GM23338 (cell line): Measurements from ENCODE around the gene GJA3. TPM values are rescaled to one million over a fixed set of nuclear protein-coding genes. Genes with fewer than 3 reads are reported as not detected.

Experiments
- ATAC-seq: fragments of 200-7000 bp; cut with Tn5 transposase; 3 replicates; pipeline ENCODE4 v1.9.1; 2020
- DNase-seq: peaks from one replicate; pipeline ENCODE4 v3.0.0-alpha.2; 2015; ENCODE audit warnings: low spot score
- H2AFZ ChIP-seq: fragments of 200-600 bp; sonication (generic); 2 replicates; pipeline ENCODE4 v1.8.0; 2016; ENCODE audit warnings: antibody characterized with exemption, mild to moderate bottlenecking, moderate library complexity
- H3F3A ChIP-seq: fragments of 200-600 bp; sonication (generic); replicated peaks from 2 replicates; pipeline ENCODE4 v1.8.0; 2017; ENCODE audit warnings: antibody characterized with exemption, mixed run types, low read depth
- H3K27ac ChIP-seq: fragments of 200-600 bp; sonication (generic); 2 replicates; pipeline ENCODE4 v1.6.1; 2016; ENCODE audit warnings: low read depth
- H3K27me3 ChIP-seq: fragments of 200-600 bp; sonication (generic); 2 replicates; pipeline ENCODE4 v1.8.0; 2016; ENCODE audit warnings: mild to moderate bottlenecking, mixed run types, moderate library complexity; ENCODE audit not compliant: insufficient read depth
- H3K36me3 ChIP-seq: fragments of 200-600 bp; sonication (generic); 2 replicates; pipeline ENCODE4 v1.8.0; 2016; ENCODE audit warnings: mild to moderate bottlenecking; ENCODE audit not compliant: insufficient read depth
- H3K4me1 ChIP-seq: fragments of 200-600 bp; sonication (generic); 2 replicates; pipeline ENCODE4 v1.8.0; 2016; ENCODE audit warnings: mild to moderate bottlenecking, moderate library complexity; ENCODE audit not compliant: insufficient read depth
- H3K4me2 ChIP-seq: fragments of 200-600 bp; sonication (generic); 2 replicates; pipeline ENCODE4 v1.7.1; 2017; ENCODE audit warnings: mixed run types
- H3K4me3 ChIP-seq: fragments of 200-600 bp; sonication (generic); 2 replicates; pipeline ENCODE4 v1.6.1; 2016; ENCODE audit warnings: mixed run types
- H3K79me2 ChIP-seq: fragments of 200-600 bp; sonication (generic); replicated peaks from 2 replicates; pipeline ENCODE4 v1.8.0; 2017; ENCODE audit warnings: mild to moderate bottlenecking; ENCODE audit not compliant: insufficient read depth
- H3K9me2 ChIP-seq: fragments of 200-600 bp; sonication (generic); 2 replicates; pipeline ENCODE4 v1.8.0; 2017; ENCODE audit not compliant: insufficient read depth
- H4K20me1 ChIP-seq: fragments of 200-600 bp; sonication (generic); replicated peaks from 2 replicates; pipeline ENCODE4 v1.8.0; 2017; ENCODE audit warnings: mild to moderate bottlenecking; ENCODE audit not compliant: insufficient read depth
- H3K27ac Mint-ChIP-seq: 2 replicates; pipeline ENCODE4 v1.8.0; 2020; ENCODE audit warnings: inconsistent platforms, mild to moderate bottlenecking, moderate library complexity, mixed read lengths
- H3K27me3 Mint-ChIP-seq: 3 replicates; pipeline ENCODE4 v1.8.0; 2022; ENCODE audit warnings: low read depth, mild to moderate bottlenecking, moderate library complexity, mixed read lengths, inconsistent platforms; ENCODE audit not compliant: insufficient read depth, poor library complexity
- H3K36me3 Mint-ChIP-seq: 3 replicates; pipeline ENCODE4 v1.8.0; 2021; ENCODE audit warnings: low read depth, mild to moderate bottlenecking, inconsistent platforms, moderate library complexity, mixed read lengths
- H3K4me1 Mint-ChIP-seq: 3 replicates; pipeline ENCODE4 v1.8.0; 2020; ENCODE audit warnings: mild to moderate bottlenecking, inconsistent platforms, mixed read lengths
- H3K4me3 Mint-ChIP-seq: 3 replicates; pipeline ENCODE4 v1.8.0; 2021; ENCODE audit warnings: moderate library complexity, mild to moderate bottlenecking, inconsistent platforms, mixed read lengths
- H3K9me3 Mint-ChIP-seq: 3 replicates; pipeline ENCODE4 v1.8.0; 2020; ENCODE audit warnings: moderate library complexity, mild to moderate bottlenecking, inconsistent platforms, mixed read lengths
- CREB1 ChIP-seq: fragments of 250-450 bp; sonication (Bioruptor Pico); IDR thresholded peaks from 2 replicates; pipeline ENCODE4 v1.5.0; 2020; ENCODE audit warnings: low read depth, mild to moderate bottlenecking, moderate library complexity
- EZH2 ChIP-seq: fragments of 200-600 bp; sonication (generic); IDR thresholded peaks from one replicate; pipeline ENCODE4 v1.8.0; 2017; ENCODE audit warnings: antibody characterized with exemption, mild to moderate bottlenecking, low read depth; ENCODE audit not compliant: unreplicated experiment
- EZH2phosphoT487 ChIP-seq: fragments of 200-600 bp; sonication (generic); IDR thresholded peaks from one replicate; pipeline ENCODE4 v1.8.1; 2018; ENCODE audit warnings: antibody characterized with exemption; ENCODE audit not compliant: unreplicated experiment
- NANOG ChIP-seq: IDR thresholded peaks from 2 replicates; pipeline ENCODE4 v1.6.1; 2016; ENCODE audit warnings: antibody characterized with exemption, borderline replicate concordance
- STAT1 ChIP-seq: IDR thresholded peaks from one replicate; pipeline ENCODE4 v1.6.1; 2016; ENCODE audit warnings: antibody characterized with exemption; ENCODE audit not compliant: unreplicated experiment
- ZNF114 ChIP-seq: fragments of 250-450 bp; sonication (Bioruptor Pico); IDR thresholded peaks from 2 replicates; pipeline ENCODE4 v1.5.0; 2020; ENCODE audit warnings: mild to moderate bottlenecking, moderate library complexity
- ZNF331 ChIP-seq: fragments of 250-450 bp; sonication (Bioruptor Pico); IDR thresholded peaks from 2 replicates; pipeline ENCODE4 v1.5.0; 2020; ENCODE audit warnings: low read depth, mild to moderate bottlenecking, moderate library complexity
- polyA plus RNA-seq: library from polyadenylated mRNA; unstranded; fragments of >200 nt; fragmentation: Nextera tagmentation; extraction: Ambion mirVana; gene quantifications from 2 replicates; pipeline ENCODE4 v1.2.1, GENCODE V29; 2016
- total RNA-seq: library from RNA; depleted of rRNA; stranded (reverse); fragments of >200 nt; shearing (Covaris generic); gene quantifications from 2 replicates; pipeline ENCODE4 v1.2.3, GENCODE V29; 2014
- TF ChIP-seq, protein P1 (sequence below): IDR thresholded peaks from one replicate; pipeline ENCODE4 v1.6.1; 2018; ENCODE audit warnings: antibody characterized with exemption; ENCODE audit not compliant: unreplicated experiment
- TF ChIP-seq, protein P2 (sequence below), 2 experiments: fragments of 200-600 bp in 1 of 2; sonication (generic) in 1 of 2; conservative IDR thresholded peaks; 2 replicates each; pipeline versions ENCODE4 v1.5.1 to v1.6.1; 2016 to 2017; ENCODE audit warnings: antibody characterized with exemption in 2 of 2, low read depth in 2 of 2, mild to moderate bottlenecking in 2 of 2, moderate library complexity in 1 of 2
- TF ChIP-seq, protein P3 (sequence below): fragments of 250-450 bp; sonication (Bioruptor Pico); IDR thresholded peaks from 2 replicates; pipeline ENCODE4 v1.5.0; 2020; ENCODE audit warnings: mild to moderate bottlenecking, moderate library complexity

Gene GJA3
- total and polyA plus RNA-seq, 2 experiments from 2014 or later = 0.17 to 0.23 TPM

DNA sequence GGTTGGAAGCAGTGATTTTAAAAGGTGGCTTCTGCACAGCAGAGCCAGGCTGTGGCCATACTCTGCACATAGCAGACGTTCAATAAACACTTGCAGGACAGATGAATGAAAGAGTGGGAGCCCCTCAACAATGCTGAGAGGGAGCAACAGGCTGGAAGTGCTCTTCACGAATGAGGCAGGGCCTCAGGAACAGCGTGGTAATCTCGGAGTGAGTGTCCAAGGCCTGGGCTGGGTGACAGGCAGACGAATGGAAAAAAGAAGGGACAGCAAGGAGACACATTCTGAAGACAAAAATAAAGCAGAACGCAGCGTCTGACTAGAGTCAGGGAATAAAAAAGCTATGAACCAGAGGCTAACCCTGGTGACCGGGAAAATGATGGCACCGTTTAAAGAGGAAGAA is 11.1 kb downstream of the GJA3 start (continued):
- TF ChIP-seq ZNF331 (no peak), EZH2 (no peak), EZH2phosphoT487 (no peak), ZNF114 (CRISPR knock-in tag) (no peak)
- TF ChIP-seq, protein P1, sequence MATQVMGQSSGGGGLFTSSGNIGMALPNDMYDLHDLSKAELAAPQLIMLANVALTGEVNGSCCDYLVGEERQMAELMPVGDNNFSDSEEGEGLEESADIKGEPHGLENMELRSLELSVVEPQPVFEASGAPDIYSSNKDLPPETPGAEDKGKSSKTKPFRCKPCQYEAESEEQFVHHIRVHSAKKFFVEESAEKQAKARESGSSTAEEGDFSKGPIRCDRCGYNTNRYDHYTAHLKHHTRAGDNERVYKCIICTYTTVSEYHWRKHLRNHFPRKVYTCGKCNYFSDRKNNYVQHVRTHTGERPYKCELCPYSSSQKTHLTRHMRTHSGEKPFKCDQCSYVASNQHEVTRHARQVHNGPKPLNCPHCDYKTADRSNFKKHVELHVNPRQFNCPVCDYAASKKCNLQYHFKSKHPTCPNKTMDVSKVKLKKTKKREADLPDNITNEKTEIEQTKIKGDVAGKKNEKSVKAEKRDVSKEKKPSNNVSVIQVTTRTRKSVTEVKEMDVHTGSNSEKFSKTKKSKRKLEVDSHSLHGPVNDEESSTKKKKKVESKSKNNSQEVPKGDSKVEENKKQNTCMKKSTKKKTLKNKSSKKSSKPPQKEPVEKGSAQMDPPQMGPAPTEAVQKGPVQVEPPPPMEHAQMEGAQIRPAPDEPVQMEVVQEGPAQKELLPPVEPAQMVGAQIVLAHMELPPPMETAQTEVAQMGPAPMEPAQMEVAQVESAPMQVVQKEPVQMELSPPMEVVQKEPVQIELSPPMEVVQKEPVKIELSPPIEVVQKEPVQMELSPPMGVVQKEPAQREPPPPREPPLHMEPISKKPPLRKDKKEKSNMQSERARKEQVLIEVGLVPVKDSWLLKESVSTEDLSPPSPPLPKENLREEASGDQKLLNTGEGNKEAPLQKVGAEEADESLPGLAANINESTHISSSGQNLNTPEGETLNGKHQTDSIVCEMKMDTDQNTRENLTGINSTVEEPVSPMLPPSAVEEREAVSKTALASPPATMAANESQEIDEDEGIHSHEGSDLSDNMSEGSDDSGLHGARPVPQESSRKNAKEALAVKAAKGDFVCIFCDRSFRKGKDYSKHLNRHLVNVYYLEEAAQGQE = no peak

DNA sequence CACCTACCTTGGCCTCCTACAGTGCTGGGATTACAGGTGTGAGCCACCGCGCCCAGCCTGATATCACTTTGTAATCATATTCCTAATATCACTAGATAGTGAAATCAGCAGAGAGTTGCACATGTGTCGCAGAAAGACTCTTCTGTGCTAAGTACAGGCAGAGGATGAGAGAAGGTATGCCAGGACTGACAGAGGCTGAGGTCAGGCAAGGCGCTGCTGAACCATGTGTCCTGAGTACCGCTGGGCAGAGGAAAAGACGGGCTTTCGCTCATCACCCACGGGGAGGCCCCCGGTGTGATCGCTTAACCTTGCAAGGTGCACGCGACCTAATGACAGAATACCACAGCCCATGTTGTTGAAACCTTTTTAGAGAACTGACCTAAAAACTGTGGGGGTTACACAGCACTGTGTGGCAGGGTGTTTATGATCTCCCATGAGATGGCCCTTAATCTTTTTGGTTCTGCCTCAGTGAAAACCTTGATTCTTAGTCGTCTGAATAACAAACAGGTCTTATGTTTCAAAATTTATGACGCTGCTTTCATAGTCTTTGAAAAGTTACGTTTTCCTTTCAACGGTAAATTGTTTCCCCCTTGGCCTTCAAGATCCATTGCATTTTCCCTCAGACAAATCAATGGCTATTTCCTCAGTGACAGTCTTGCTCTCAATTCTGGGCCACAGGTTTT is 12.2 kb downstream of the GJA3 start:
- ATAC-seq = no peak
- no peak for TF ChIP-seq EZH2phosphoT487
- TF ChIP-seq, protein P2, sequence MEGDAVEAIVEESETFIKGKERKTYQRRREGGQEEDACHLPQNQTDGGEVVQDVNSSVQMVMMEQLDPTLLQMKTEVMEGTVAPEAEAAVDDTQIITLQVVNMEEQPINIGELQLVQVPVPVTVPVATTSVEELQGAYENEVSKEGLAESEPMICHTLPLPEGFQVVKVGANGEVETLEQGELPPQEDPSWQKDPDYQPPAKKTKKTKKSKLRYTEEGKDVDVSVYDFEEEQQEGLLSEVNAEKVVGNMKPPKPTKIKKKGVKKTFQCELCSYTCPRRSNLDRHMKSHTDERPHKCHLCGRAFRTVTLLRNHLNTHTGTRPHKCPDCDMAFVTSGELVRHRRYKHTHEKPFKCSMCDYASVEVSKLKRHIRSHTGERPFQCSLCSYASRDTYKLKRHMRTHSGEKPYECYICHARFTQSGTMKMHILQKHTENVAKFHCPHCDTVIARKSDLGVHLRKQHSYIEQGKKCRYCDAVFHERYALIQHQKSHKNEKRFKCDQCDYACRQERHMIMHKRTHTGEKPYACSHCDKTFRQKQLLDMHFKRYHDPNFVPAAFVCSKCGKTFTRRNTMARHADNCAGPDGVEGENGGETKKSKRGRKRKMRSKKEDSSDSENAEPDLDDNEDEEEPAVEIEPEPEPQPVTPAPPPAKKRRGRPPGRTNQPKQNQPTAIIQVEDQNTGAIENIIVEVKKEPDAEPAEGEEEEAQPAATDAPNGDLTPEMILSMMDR (conservative IDR thresholded peaks at IDR 0.05; ENCODE audit: low read depth in 2 of 2) = no peak
- no peak for TF ChIP-seq ZNF114 (CRISPR knock-in tag)
- no peak for TF ChIP-seq ZNF331
- TF ChIP-seq, protein P3, sequence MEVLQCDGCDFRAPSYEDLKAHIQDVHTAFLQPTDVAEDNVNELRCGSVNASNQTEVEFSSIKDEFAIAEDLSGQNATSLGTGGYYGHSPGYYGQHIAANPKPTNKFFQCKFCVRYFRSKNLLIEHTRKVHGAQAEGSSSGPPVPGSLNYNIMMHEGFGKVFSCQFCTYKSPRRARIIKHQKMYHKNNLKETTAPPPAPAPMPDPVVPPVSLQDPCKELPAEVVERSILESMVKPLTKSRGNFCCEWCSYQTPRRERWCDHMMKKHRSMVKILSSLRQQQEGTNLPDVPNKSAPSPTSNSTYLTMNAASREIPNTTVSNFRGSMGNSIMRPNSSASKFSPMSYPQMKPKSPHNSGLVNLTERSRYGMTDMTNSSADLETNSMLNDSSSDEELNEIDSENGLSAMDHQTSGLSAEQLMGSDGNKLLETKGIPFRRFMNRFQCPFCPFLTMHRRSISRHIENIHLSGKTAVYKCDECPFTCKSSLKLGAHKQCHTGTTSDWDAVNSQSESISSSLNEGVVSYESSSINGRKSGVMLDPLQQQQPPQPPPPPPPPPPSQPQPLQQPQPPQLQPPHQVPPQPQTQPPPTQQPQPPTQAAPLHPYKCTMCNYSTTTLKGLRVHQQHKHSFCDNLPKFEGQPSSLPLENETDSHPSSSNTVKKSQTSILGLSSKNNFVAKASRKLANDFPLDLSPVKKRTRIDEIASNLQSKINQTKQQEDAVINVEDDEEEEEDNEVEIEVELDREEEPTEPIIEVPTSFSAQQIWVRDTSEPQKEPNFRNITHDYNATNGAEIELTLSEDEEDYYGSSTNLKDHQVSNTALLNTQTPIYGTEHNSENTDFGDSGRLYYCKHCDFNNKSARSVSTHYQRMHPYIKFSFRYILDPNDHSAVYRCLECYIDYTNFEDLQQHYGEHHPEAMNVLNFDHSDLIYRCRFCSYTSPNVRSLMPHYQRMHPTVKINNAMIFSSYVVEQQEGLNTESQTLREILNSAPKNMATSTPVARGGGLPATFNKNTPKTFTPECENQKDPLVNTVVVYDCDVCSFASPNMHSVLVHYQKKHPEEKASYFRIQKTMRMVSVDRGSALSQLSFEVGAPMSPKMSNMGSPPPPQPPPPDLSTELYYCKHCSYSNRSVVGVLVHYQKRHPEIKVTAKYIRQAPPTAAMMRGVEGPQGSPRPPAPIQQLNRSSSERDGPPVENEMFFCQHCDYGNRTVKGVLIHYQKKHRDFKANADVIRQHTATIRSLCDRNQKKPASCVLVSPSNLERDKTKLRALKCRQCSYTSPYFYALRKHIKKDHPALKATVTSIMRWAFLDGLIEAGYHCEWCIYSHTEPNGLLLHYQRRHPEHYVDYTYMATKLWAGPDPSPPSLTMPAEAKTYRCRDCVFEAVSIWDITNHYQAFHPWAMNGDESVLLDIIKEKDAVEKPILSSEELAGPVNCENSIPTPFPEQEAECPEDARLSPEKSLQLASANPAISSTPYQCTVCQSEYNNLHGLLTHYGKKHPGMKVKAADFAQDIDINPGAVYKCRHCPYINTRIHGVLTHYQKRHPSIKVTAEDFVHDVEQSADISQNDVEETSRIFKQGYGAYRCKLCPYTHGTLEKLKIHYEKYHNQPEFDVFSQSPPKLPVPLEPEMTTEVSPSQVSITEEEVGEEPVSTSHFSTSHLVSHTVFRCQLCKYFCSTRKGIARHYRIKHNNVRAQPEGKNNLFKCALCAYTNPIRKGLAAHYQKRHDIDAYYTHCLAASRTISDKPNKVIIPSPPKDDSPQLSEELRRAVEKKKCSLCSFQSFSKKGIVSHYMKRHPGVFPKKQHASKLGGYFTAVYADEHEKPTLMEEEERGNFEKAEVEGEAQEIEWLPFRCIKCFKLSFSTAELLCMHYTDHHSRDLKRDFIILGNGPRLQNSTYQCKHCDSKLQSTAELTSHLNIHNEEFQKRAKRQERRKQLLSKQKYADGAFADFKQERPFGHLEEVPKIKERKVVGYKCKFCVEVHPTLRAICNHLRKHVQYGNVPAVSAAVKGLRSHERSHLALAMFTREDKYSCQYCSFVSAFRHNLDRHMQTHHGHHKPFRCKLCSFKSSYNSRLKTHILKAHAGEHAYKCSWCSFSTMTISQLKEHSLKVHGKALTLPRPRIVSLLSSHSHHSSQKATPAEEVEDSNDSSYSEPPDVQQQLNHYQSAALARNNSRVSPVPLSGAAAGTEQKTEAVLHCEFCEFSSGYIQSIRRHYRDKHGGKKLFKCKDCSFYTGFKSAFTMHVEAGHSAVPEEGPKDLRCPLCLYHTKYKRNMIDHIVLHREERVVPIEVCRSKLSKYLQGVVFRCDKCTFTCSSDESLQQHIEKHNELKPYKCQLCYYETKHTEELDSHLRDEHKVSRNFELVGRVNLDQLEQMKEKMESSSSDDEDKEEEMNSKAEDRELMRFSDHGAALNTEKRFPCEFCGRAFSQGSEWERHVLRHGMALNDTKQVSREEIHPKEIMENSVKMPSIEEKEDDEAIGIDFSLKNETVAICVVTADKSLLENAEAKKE (CRISPR knock-in tag) = no peak
- no peak for TF ChIP-seq CREB1 (CRISPR knock-in tag)
- TF ChIP-seq STAT1 = no peak
- no peak for TF ChIP-seq EZH2
- TF ChIP-seq NANOG = no peak
- H3K27me3 Mint-ChIP-seq = peaks cover 8% of the 10 kb centered on the region

More for the DNA sequence above, 12.2 kb downstream of the GJA3 start:
- Histone ChIP-seq H2AFZ (no peak overlapping the region), H3K36me3 (no peaks in the 10 kb centered on the region), H3K79me2 (no peaks in the 10 kb centered on the region), H3K4me1 (no peaks in the 10 kb centered on the region), H3K9me2 (no peaks in the 10 kb centered on the region; the same call in 1 of the 2 replicates), H3K27ac (no peak overlapping the region), H4K20me1 (no peaks in the 10 kb centered on the region), H3K4me2 (no peak overlapping the region), H3F3A (no peaks in the 10 kb centered on the region), H3K4me3 (no peak overlapping the region), H3K27me3 (0 out of 2 replicates have a peak, but pooled peaks cover under 1% of the 10 kb centered on the region)
- Mint-ChIP-seq H3K4me1 (peaks cover 8% of the 10 kb centered on the region), H3K36me3 (no peaks in the 10 kb centered on the region), H3K9me3 (no peaks in the 10 kb centered on the region; the same call in 2 of the 3 replicates), H3K4me3 (no peak overlapping the region), H3K27ac (no peak overlapping the region)
- DNase-seq = no peak
